ENCODE data around the gene RGS12. TPM values are rescaled to one million over a fixed set of nuclear protein-coding genes. Genes with fewer than 3 reads are reported as not detected.

Gene RGS12
- total RNA-seq, 1 donor from 2014 or later: 28.2 TPM

DNA sequence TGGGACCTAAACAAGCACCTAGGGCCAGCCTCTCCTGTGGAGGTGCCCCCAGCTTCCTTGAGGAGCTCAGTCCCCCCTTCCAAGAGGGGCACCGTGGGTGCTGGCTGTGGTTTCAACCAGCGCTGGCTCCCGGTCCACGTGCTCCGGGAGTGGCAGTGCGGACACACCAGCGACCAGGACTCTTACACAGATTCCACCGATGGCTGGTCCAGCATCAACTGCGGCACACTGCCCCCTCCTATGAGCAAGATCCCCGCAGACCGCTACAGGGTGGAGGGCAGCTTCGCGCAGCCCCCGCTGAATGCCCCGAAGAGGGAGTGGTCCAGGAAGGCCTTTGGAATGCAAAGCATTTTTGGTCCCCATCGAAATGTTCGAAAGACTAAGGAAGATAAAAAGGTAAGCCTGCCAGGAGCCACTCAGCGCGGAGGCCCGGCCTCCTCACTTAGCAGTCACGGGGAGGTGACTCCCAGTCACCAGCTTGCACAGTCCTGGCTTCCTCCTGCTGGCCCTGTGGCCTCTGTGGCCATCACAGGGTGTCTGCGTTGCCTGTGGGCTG lies 24.9 kb downstream of the RGS12 start:
- H3K27ac ChIP-seq (ENCODE audit: low read depth, low read length): no peak overlapping the region
- peaks cover 10 to 14% (median 13%) of the 10 kb centered on the region in 3 donors for H3K36me3 ChIP-seq (ENCODE audit: control insufficient read depth in 3 of 3, insufficient read depth in 3 of 3, low read length in 3 of 3)
- H3K4me3 ChIP-seq (ENCODE audit: low read length in 3 of 3): no peak overlapping the region
- peaks cover 28 to 35% (median 34%) of the 10 kb centered on the region in 3 donors for H3K4me1 ChIP-seq (ENCODE audit: control insufficient read depth in 3 of 3, insufficient read depth in 3 of 3, low read length in 3 of 3)
- H3K9ac ChIP-seq (ENCODE audit: low read depth in 1 of 3, low read length in 3 of 3): no peak overlapping the region
- no peaks in the 10 kb centered on the region for H3K27me3 ChIP-seq (ENCODE audit: control insufficient read depth in 3 of 3, insufficient read depth in 3 of 3, low read length in 3 of 3)
- H3K9me3 ChIP-seq (ENCODE audit: control insufficient read depth in 3 of 3, low read length in 3 of 3): no peaks in the 10 kb centered on the region

GRCh38 chr4:3318561-3319021 lies 25.8 kb downstream of the RGS12 start:
- Histone ChIP-seq H3K27me3 (ENCODE audit: control insufficient read depth in 3 of 3, insufficient read depth in 3 of 3, low read length in 3 of 3) (no peaks in the 10 kb centered on the region), H3K4me1 (ENCODE audit: control insufficient read depth in 3 of 3, insufficient read depth in 3 of 3, low read length in 3 of 3) (peaks cover 28 to 37% (median 35%) of the 10 kb centered on the region in 3 donors), H3K9me3 (ENCODE audit: control insufficient read depth in 3 of 3, low read length in 3 of 3) (no peaks in the 10 kb centered on the region), H3K9ac (ENCODE audit: low read depth in 1 of 3, low read length in 3 of 3) (peak overlapping the region in 1 of 3 donors; percentile 16), H3K27ac (ENCODE audit: low read depth, low read length) (no peak overlapping the region), H3K36me3 (ENCODE audit: control insufficient read depth in 3 of 3, insufficient read depth in 3 of 3, low read length in 3 of 3) (peaks cover 10 to 15% (median 13%) of the 10 kb centered on the region in 3 donors), H3K4me3 (ENCODE audit: low read length in 3 of 3) (no peak overlapping the region)

DNA sequence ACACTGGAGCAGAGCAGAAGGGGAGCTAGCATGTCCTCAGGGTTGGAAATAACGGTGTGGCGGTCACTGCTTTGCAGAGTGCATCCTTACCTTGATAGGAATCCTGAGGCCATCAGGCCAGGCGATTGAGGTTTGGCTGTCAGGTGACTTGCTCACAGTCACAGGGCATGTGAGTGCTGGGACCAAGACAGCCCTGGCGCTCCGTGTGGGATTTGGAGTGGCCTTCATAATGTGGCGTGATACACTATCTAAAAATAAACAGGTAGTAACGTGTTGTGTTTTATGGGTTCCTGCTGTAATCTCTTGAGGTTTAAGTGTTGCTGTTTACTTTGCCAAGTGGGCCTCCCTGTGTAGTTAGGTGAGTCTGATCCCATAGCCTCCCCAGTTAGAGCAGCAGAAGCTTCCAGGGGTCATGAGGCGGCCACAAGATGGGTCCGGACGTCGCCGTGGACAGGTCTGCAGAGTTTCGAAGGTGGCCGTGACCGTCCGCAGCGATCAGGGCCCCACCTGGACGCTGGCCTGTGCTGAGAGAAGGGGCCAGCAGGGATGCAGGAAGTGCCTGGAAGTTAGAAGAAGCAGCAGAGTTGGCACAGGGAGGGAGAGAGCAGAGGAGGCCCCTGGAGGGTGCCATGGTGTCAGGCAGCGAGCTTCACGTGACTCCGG lies 27.7 kb downstream of the RGS12 start:
- Histone ChIP-seq H3K4me3 (ENCODE audit: low read length in 3 of 3) (peak overlapping the region in 2 of 3 donors; percentile 44 to 58), H3K9me3 (ENCODE audit: control insufficient read depth in 3 of 3, low read length in 3 of 3) (no peaks in the 10 kb centered on the region)

GRCh38 chr4:3321295-3321889 lies 28.6 kb downstream of the RGS12 start:
- H3K4me1 ChIP-seq (ENCODE audit: control insufficient read depth in 3 of 3, insufficient read depth in 3 of 3, low read length in 3 of 3): peaks cover 28 to 46% (median 44%) of the 10 kb centered on the region in 3 donors
- no peaks in the 10 kb centered on the region for H3K9me3 ChIP-seq (ENCODE audit: control insufficient read depth in 3 of 3, low read length in 3 of 3)
- peaks cover 7 to 13% (median 12%) of the 10 kb centered on the region in 3 donors for H3K36me3 ChIP-seq (ENCODE audit: control insufficient read depth in 3 of 3, insufficient read depth in 3 of 3, low read length in 3 of 3)
- H3K27me3 ChIP-seq (ENCODE audit: control insufficient read depth in 3 of 3, insufficient read depth in 3 of 3, low read length in 3 of 3): no peaks in the 10 kb centered on the region
- H3K27ac ChIP-seq (ENCODE audit: low read depth, low read length): peak overlapping the region; percentile 90
- H3K9ac ChIP-seq (ENCODE audit: low read depth in 1 of 3, low read length in 3 of 3): peak overlapping the region; percentile 45 to 82 (median 59)
- peak overlapping the region in 2 of 3 donors; percentile 29 to 41 for H3K4me3 ChIP-seq (ENCODE audit: low read length in 3 of 3)

More for the DNA sequence above, 27.7 kb downstream of the RGS12 start:
- H3K27ac ChIP-seq (ENCODE audit: low read depth, low read length): peak overlapping the region; percentile 90
- no peaks in the 10 kb centered on the region for H3K27me3 ChIP-seq (ENCODE audit: control insufficient read depth in 3 of 3, insufficient read depth in 3 of 3, low read length in 3 of 3)
- H3K36me3 ChIP-seq (ENCODE audit: control insufficient read depth in 3 of 3, insufficient read depth in 3 of 3, low read length in 3 of 3): peaks cover 10 to 13% (median 12%) of the 10 kb centered on the region in 3 donors
- H3K9ac ChIP-seq (ENCODE audit: low read depth in 1 of 3, low read length in 3 of 3): peak overlapping the region; percentile 45 to 82 (median 59)
- peaks cover 28 to 46% (median 44%) of the 10 kb centered on the region in 3 donors for H3K4me1 ChIP-seq (ENCODE audit: control insufficient read depth in 3 of 3, insufficient read depth in 3 of 3, low read length in 3 of 3)

DNA sequence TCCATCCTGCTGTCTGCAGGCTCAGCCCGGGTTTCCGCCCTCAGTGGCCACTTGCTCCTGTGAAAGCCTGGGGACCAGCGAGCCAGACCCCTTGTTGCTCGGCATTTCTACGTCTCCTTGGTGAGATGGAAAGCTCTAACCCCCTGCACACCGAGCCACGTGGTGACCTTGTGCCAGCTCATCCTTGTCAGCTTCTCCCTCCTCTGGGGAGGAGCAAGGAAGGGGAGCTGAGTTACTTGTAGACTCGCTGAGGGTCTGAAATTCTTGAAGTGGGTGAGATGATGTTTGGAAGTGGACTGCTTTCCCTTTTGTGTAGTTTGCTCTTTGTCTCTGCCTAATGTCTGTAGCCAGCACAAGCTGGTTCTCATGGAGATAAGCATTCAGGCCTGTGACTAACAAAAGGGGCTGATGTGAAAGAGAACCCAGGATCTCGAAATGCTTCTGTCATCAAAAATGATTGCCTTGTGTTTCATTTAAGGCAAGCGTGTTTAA lies 29.3 kb downstream of the RGS12 start:
- H3K9me3 ChIP-seq (ENCODE audit: control insufficient read depth in 3 of 3, low read length in 3 of 3): no peaks in the 10 kb centered on the region
- H3K27me3 ChIP-seq (ENCODE audit: control insufficient read depth in 3 of 3, insufficient read depth in 3 of 3, low read length in 3 of 3): no peaks in the 10 kb centered on the region
- H3K9ac ChIP-seq (ENCODE audit: low read depth in 1 of 3, low read length in 3 of 3): peak overlapping the region in 1 of 3 donors; percentile 82
- H3K36me3 ChIP-seq (ENCODE audit: control insufficient read depth in 3 of 3, insufficient read depth in 3 of 3, low read length in 3 of 3): peaks cover 7 to 10% (median 8%) of the 10 kb centered on the region in 3 donors
- H3K4me3 ChIP-seq (ENCODE audit: low read length in 3 of 3): peak overlapping the region in 1 of 3 donors; percentile 2
- peak overlapping the region; percentile 90 for H3K27ac ChIP-seq (ENCODE audit: low read depth, low read length)
- peaks cover 28 to 46% (median 44%) of the 10 kb centered on the region in 3 donors for H3K4me1 ChIP-seq (ENCODE audit: control insufficient read depth in 3 of 3, insufficient read depth in 3 of 3, low read length in 3 of 3)

- peaks cover 28 to 44% (median 43%) of the 10 kb centered on the region in 3 donors for H3K4me1 ChIP-seq (ENCODE audit: control insufficient read depth in 3 of 3, insufficient read depth in 3 of 3, low read length in 3 of 3)
- no peaks in the 10 kb centered on the region for H3K27me3 ChIP-seq (ENCODE audit: control insufficient read depth in 3 of 3, insufficient read depth in 3 of 3, low read length in 3 of 3)
- H3K9me3 ChIP-seq (ENCODE audit: control insufficient read depth in 3 of 3, low read length in 3 of 3): no peaks in the 10 kb centered on the region
- H3K4me3 ChIP-seq (ENCODE audit: low read length in 3 of 3): no peak overlapping the region
- H3K9ac ChIP-seq (ENCODE audit: low read depth in 1 of 3, low read length in 3 of 3): peak overlapping the region in 1 of 3 donors; percentile 24
- no peak overlapping the region for H3K27ac ChIP-seq (ENCODE audit: low read depth, low read length)
- H3K36me3 ChIP-seq (ENCODE audit: control insufficient read depth in 3 of 3, insufficient read depth in 3 of 3, low read length in 3 of 3): peaks cover 2 to 4% (median 2%) of the 10 kb centered on the region in 3 donors
These were observed 30.3 kb downstream of the RGS12 start for GRCh38 chr4:3323071-3323481.

DNA sequence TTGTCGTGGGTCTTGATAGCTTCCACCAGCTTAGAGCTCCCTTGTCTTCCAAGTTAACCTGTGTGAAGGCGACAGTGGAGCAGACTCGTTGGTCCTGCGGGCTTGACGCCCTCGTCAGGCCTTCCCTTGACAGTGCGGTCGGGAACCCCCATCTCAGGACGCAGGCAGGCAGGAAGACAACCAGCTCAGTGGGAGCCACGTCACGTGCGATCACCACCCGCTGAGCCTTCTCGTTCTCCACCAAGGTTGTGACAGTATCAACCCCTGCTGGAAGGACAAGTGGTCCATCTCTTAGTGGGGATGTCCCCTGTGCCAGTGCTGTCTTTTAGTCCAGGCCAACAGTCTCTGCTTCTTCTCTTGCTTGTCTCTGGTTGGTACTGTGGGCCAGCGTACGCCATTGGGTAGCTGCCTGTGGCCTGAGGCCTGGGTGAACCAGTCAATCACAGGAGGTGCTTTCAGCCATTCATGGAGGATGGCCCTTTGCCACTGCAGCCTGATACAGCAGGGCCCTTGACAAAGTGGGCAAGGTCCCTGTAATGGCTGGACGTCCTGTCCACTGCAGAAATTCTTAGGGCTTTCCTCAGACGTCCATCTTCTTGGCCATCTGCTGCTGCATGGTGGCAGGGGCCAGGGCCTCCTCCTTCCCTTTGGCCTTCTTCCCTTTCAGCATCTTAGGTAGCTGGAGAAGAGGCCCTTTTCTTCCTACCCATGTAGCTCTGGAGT lies 31.4 kb downstream of the RGS12 start:
- no peak overlapping the region for H3K9ac ChIP-seq (ENCODE audit: low read depth in 1 of 3, low read length in 3 of 3)
- no peak overlapping the region for H3K4me3 ChIP-seq (ENCODE audit: low read length in 3 of 3)
- H3K27ac ChIP-seq (ENCODE audit: low read depth, low read length): no peak overlapping the region
- H3K9me3 ChIP-seq (ENCODE audit: control insufficient read depth in 3 of 3, low read length in 3 of 3): no peaks in the 10 kb centered on the region
- no peaks in the 10 kb centered on the region for H3K27me3 ChIP-seq (ENCODE audit: control insufficient read depth in 3 of 3, insufficient read depth in 3 of 3, low read length in 3 of 3)
- H3K4me1 ChIP-seq (ENCODE audit: control insufficient read depth in 3 of 3, insufficient read depth in 3 of 3, low read length in 3 of 3): peaks cover 26 to 43% (median 39%) of the 10 kb centered on the region in 3 donors
- H3K36me3 ChIP-seq (ENCODE audit: control insufficient read depth in 3 of 3, insufficient read depth in 3 of 3, low read length in 3 of 3): peaks cover 0 to 2% (median 0%) of the 10 kb centered on the region in 3 donors

DNA sequence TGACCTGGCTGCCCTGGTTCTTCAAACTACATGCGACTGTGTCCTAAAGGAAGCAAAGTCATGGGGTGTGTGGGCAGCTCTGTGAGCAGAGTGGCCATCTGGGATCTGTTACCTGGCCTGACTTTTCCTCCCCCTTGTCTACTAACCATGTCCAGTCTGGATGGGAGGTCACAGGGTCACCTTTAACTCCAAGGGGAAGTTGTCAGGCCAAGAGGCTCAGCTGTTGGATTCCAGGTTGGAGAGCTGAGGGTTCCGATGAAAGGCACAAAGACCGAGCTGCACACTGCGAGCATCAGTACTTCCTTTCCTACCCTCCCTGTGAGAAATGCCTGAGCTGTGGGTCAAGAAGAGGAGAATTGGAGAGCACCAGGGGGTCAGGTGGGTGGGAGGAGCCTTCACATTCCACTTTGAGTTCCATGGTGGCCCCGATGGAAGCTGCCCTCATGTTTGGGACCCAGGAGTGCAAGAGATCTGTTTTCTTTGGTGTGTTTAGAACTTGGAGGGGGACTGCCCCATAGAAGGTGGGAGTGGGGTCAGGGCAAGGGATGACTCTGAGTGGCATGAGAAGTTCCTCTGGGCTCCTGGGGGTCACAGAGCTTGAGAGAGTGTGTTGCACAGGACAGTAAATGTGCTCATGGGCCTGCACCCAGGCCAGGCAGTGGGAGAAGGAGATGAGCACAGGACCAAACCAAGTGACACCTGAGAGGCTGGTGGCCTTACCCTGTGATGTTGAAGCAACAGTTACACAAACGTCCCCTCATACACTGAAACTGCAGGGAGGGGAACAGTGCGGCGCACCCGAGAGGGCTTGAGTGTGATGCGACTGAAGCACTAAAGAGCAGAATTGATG lies 36.2 kb downstream of the RGS12 start:
- Histone ChIP-seq H3K27me3 (ENCODE audit: control insufficient read depth in 3 of 3, insufficient read depth in 3 of 3, low read length in 3 of 3) (no peaks in the 10 kb centered on the region), H3K9me3 (ENCODE audit: control insufficient read depth in 3 of 3, low read length in 3 of 3) (no peaks in the 10 kb centered on the region), H3K27ac (ENCODE audit: low read depth, low read length) (no peak overlapping the region), H3K36me3 (ENCODE audit: control insufficient read depth in 3 of 3, insufficient read depth in 3 of 3, low read length in 3 of 3) (no peaks in the 10 kb centered on the region), H3K4me3 (ENCODE audit: low read length in 3 of 3) (no peak overlapping the region), H3K4me1 (ENCODE audit: control insufficient read depth in 3 of 3, insufficient read depth in 3 of 3, low read length in 3 of 3) (peaks cover 8 to 20% (median 14%) of the 10 kb centered on the region in 3 donors), H3K9ac (ENCODE audit: low read depth in 1 of 3, low read length in 3 of 3) (no peak overlapping the region)

DNA sequence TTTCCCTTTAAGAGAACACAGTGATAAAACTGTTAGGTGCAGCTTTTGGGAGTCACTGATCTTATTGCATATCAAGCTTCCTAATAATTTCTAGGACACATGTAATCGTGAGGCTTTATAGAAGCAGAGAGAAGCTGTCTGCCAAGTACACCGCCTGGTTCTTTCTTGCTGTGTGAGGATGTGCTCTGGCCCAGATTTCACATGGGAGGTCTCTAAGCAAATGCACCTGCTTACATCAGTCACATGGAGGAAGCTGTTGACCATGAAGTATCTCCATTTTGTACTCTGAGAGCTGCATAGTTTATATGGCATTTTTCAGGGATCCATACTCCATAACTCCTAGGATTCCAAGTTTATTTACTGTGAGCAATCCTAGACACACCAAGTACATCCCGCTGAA lies 37.1 kb downstream of the RGS12 start:
- Histone ChIP-seq H3K4me1 (ENCODE audit: control insufficient read depth in 3 of 3, insufficient read depth in 3 of 3, low read length in 3 of 3) (peaks cover 8 to 14% (median 9%) of the 10 kb centered on the region in 3 donors), H3K36me3 (ENCODE audit: control insufficient read depth in 3 of 3, insufficient read depth in 3 of 3, low read length in 3 of 3) (no peaks in the 10 kb centered on the region), H3K9me3 (ENCODE audit: control insufficient read depth in 3 of 3, low read length in 3 of 3) (no peaks in the 10 kb centered on the region), H3K9ac (ENCODE audit: low read depth in 1 of 3, low read length in 3 of 3) (peak overlapping the region in 1 of 3 donors; percentile 7), H3K27me3 (ENCODE audit: control insufficient read depth in 3 of 3, insufficient read depth in 3 of 3, low read length in 3 of 3) (no peaks in the 10 kb centered on the region), H3K4me3 (ENCODE audit: low read length in 3 of 3) (no peak overlapping the region), H3K27ac (ENCODE audit: low read depth, low read length) (no peak overlapping the region)

All from skeletal muscle tissue (tissue), 4 donors.